H1 (cell line): Measurements from ENCODE around the gene WDR43.

Experiments used
- EZH2 ChIP-seq: fragments of 200-600 bp; sonication (generic); IDR thresholded peaks from 2 replicates; pipeline ENCODE4 v1.7.1; 2012; ENCODE audit warnings: low read depth, mild to moderate bottlenecking, moderate library complexity, low read length, inconsistent platforms; ENCODE audit not compliant: severe bottlenecking
- POLR2AphosphoS5 ChIP-seq: IDR thresholded peaks from 2 replicates; pipeline ENCODE4 v1.6.1; 2011; ENCODE audit warnings: low read depth, low read length

GRCh38 chr2:28981620-28982376, 87.3 kb downstream of the WDR43 start:
- TF ChIP-seq POLR2AphosphoS5 = no peak
- TF ChIP-seq EZH2 = no peak
